Thyroid gland (tissue), 4 donors: Measurements from ENCODE around the gene SNX10.

Experiments used
- POLR2A ChIP-seq, 2 donors: fragments of 450-650 bp; IDR thresholded peaks; one replicate each; pipeline ENCODE4 v1.6.1; 2017; ENCODE audit warnings: antibody characterized with exemption in 2 of 2, mild to moderate bottlenecking in 2 of 2, moderate library complexity in 1 of 2
- TF ChIP-seq, protein P1 (sequence below), 6 experiments: fragments of 200-600 bp in 3 of 6; fragments of 450-650 bp in 3 of 6; sonication (generic) in 3 of 6; IDR thresholded peaks; one replicate each; pipeline ENCODE4 v1.5.1; 2016 to 2019; ENCODE audit warnings: antibody characterized with exemption in 6 of 6, mild to moderate bottlenecking in 2 of 6, inconsistent platforms in 1 of 6, moderate library complexity in 1 of 6

GRCh38 chr7:26284995-26285632 is 6.5 kb upstream of the SNX10 start:
- no peak for TF ChIP-seq POLR2A (IDR thresholded peaks at IDR 0.05)
- TF ChIP-seq, protein P1, sequence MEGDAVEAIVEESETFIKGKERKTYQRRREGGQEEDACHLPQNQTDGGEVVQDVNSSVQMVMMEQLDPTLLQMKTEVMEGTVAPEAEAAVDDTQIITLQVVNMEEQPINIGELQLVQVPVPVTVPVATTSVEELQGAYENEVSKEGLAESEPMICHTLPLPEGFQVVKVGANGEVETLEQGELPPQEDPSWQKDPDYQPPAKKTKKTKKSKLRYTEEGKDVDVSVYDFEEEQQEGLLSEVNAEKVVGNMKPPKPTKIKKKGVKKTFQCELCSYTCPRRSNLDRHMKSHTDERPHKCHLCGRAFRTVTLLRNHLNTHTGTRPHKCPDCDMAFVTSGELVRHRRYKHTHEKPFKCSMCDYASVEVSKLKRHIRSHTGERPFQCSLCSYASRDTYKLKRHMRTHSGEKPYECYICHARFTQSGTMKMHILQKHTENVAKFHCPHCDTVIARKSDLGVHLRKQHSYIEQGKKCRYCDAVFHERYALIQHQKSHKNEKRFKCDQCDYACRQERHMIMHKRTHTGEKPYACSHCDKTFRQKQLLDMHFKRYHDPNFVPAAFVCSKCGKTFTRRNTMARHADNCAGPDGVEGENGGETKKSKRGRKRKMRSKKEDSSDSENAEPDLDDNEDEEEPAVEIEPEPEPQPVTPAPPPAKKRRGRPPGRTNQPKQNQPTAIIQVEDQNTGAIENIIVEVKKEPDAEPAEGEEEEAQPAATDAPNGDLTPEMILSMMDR (IDR thresholded peaks at IDR 0.05): no peak
